GM19397 (cell line): ENCODE data around the gene MIB2.
A peak's percentile ranks its signal among the peaks of the same experiment; 100 is the strongest.

Experiments
- ATAC-seq: cut with Tn5 transposase; IDR thresholded peaks from one replicate; pipeline ENCODE4 v1.9.1; 2021; ENCODE audit warnings: mild to moderate bottlenecking, moderate library complexity; ENCODE audit not compliant: unreplicated experiment

MIB2 gene

DNA sequence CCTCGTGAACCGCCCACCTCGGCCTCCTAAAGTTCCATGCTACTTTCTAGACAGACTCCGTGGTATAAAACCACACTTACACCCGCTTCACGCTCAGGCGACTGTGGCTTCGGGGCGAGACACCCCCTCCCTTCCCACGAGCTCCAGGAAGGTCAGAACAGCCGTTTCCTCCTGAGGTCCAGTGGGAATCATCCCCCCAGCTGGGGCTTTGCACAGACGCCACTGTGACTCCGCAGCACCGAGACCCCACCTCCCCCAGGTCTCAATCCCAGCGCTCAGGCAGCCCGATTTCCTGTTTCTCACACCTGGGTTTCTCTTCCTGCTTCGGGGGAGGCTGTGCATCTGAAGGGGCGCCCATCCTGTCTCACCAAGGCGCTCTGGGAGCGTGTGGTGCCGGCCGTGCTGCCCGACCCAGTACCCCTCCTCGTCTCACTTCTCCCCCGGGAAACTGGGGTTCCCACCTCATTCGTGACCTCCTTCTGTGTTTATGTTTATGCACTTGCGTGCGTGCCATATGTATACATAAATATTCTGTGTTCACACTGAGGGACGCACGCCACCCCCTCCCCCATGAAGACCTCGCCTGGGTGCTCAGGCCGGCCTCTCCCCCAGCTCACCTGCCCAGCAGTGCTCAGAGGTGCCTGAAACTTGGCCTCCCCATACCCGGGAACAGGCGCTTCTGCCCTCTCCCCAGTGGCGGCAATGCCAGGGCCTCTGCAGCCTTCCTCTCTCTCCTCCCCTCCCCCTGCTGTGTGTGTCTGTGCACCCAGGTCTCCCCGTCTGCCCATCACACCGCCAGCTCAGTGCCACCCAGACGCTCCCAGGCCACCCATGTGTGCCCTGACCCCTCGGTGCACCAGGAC, 62.6 kb downstream of the MIB2 start:
- ATAC-seq, result peak; percentile 62

DNA sequence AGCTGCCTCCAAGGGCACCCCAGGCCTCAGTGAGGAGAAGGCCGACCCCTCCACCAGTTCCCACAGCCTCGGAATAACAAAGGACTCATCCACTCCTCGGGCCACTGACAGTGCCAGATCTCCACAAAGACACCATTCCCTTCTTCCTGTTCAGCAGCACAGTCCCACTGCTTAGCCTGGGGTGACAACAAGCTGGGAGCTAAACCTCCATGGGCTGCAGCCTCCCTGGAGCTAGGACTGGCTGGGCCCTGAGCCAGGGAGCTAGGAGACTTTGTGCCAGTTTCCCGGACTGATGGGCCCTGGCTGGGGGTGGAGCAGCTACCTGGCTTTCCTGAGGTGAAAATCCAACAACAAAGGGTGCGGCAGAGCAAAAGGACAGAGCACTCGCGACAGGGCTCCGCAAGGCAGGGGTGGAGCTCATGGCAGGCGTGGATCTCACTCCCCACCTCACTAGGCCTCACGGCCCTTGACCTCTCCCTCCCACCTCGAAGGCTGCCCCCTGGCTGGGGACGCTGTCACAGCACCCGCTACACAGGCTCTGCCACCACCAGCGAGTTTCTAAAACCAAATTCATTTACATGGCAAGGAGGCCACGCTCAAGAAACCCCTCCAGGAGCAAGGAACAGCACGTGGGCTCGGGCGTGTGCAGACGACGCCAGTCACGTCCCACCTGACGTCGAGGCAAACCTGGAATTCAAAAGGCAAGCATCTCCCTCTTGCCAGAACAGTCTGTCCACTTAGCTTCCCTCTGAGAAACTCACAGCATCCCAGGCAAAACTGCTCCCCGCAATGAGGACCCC, 63.5 kb downstream of the MIB2 start:
- ATAC-seq, result peak; percentile 1
